Stimulated activated memory B cell treated with anti-CD40 and anti-IgM and Interleukin-4, amounts not matched to agents 10 μg/mL and 1 μg/mL and 100 μg/mL, for 72 hours (primary cell): ENCODE data around the gene ALG10.
"Not testable (repeated sequence)": the region's sequence is repeated elsewhere in the genome, so short reads cannot be mapped to it uniquely, and the experiment has no call there.

Experiments used
- ATAC-seq: fragments of 150-1000 bp; cut with Tn5 transposase; 2 replicates; pipeline ENCODE4 v1.10.0; 2021
- H3K27ac Mint-ChIP-seq: one replicate; pipeline ENCODE4 v1.8.0; 2022; ENCODE audit warnings: mild to moderate bottlenecking, mixed read lengths
- H3K27me3 Mint-ChIP-seq: one replicate; pipeline ENCODE4 v1.8.0; 2022; ENCODE audit warnings: mixed read lengths
- H3K36me3 Mint-ChIP-seq: one replicate; pipeline ENCODE4 v1.8.0; 2022; ENCODE audit warnings: mixed read lengths
- H3K4me1 Mint-ChIP-seq: one replicate; pipeline ENCODE4 v1.8.0; 2022; ENCODE audit warnings: mixed read lengths
- H3K4me3 Mint-ChIP-seq: one replicate; pipeline ENCODE4 v1.8.0; 2022; ENCODE audit warnings: mild to moderate bottlenecking, moderate library complexity, mixed read lengths
- H3K9me3 Mint-ChIP-seq: one replicate; pipeline ENCODE4 v1.8.0; 2022; ENCODE audit warnings: mixed read lengths

ALG10 gene, protein sequence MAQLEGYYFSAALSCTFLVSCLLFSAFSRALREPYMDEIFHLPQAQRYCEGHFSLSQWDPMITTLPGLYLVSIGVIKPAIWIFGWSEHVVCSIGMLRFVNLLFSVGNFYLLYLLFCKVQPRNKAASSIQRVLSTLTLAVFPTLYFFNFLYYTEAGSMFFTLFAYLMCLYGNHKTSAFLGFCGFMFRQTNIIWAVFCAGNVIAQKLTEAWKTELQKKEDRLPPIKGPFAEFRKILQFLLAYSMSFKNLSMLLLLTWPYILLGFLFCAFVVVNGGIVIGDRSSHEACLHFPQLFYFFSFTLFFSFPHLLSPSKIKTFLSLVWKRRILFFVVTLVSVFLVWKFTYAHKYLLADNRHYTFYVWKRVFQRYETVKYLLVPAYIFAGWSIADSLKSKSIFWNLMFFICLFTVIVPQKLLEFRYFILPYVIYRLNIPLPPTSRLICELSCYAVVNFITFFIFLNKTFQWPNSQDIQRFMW

GRCh38 chr12:34022079-34022830, at the start of gene ALG10:
Gene ALG10 (plus strand): TSS chr12:34022496. CDS start chr12:34022600, 104 bp downstream.
- H3K27ac Mint-ChIP-seq = peak within 1 kb of the TSS; percentile 80
- H3K36me3 Mint-ChIP-seq = peaks cover 12% of the 10 kb centered on the region
- ATAC-seq = peak; percentile 99
- peak within 1 kb of the TSS; percentile 87 for H3K4me3 Mint-ChIP-seq
- H3K27me3 Mint-ChIP-seq = no peaks in the 10 kb centered on the region
- H3K4me1 Mint-ChIP-seq = peaks cover 6% of the 10 kb centered on the region
- no peaks in the 10 kb centered on the region for H3K9me3 Mint-ChIP-seq

- not testable (repeated sequence) for H3K4me1 Mint-ChIP-seq, H3K9me3 Mint-ChIP-seq, H3K27ac Mint-ChIP-seq, H3K4me3 Mint-ChIP-seq, H3K27me3 Mint-ChIP-seq, ATAC-seq, H3K36me3 Mint-ChIP-seq
Observed at GRCh38 chr12:33972884-33973283, 49.4 kb upstream of the ALG10 start.

- Mint-ChIP-seq H3K9me3 (peaks cover 2% of the 10 kb centered on the region), H3K4me3 (no peak overlapping the region), H3K27ac (no peak overlapping the region), H3K36me3 (no peaks in the 10 kb centered on the region), H3K27me3 (no peaks in the 10 kb centered on the region), H3K4me1 (no peaks in the 10 kb centered on the region)
- no peak for ATAC-seq
Observed at GRCh38 chr12:33977887-33978286, 44.4 kb upstream of the ALG10 start.

GRCh38 chr12:33988197-33988805, 34.0 kb upstream of the ALG10 start:
- Mint-ChIP-seq H3K9me3 (peaks cover 6% of the 10 kb centered on the region), H3K36me3 (no peaks in the 10 kb centered on the region), H3K4me3 (no peak overlapping the region), H3K4me1 (no peaks in the 10 kb centered on the region), H3K27ac (no peak overlapping the region), H3K27me3 (peaks cover 14% of the 10 kb centered on the region)
- no peak for ATAC-seq

- H3K27ac Mint-ChIP-seq = no peak overlapping the region
- no peak overlapping the region for H3K4me3 Mint-ChIP-seq
- H3K36me3 Mint-ChIP-seq = no peaks in the 10 kb centered on the region
- H3K9me3 Mint-ChIP-seq = peaks cover 6% of the 10 kb centered on the region
- ATAC-seq = no peak
- H3K27me3 Mint-ChIP-seq = peaks cover 14% of the 10 kb centered on the region
- no peaks in the 10 kb centered on the region for H3K4me1 Mint-ChIP-seq
Observed at GRCh38 chr12:33988913-33989312, 33.4 kb upstream of the ALG10 start.

DNA sequence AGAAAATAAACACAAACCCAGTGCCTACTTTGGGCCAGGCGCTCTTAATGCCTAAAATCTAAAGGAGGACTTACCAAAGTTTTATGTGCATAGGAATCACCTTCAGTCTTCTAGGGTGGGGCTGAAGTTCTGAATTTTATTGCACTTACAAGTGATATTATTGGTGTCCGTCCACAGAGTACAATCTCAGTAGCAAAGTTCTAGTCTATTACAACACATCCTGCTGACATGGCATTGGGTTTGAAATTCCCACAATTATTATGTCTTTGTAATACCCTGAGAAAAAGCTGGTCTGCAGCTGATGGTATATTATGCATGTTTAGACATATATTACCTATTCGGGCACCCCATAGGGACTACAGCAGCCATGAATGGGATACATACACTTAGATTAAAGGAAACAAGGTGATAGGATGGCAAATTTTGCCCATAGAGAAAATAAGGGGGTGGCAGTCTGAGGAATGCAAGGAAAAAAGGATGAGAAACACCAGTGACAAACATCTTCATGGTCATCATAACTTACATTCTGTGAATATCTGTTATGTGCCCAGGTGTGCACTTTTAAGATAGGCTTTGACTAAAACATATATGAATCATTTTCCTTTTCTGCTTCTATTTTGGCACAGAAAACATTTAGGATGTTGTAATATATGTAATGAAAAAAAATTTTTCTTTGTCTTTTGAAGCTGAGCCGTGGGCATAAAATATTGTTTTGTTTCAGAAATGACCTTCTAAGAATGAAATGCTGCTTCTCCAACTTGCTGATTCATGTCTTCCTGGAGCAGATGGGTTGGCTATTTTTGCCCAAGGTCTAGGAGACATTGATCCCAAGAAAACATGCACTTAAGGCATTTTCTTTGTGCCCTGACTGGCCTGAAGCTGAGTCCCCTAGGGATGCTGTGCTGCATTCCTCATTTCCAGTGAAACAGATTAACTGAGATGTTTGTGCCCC, 27.2 kb upstream of the ALG10 start:
- Mint-ChIP-seq H3K27me3 (peaks cover 14% of the 10 kb centered on the region), H3K4me1 (no peaks in the 10 kb centered on the region), H3K9me3 (no peaks in the 10 kb centered on the region), H3K27ac (no peak overlapping the region), H3K4me3 (no peak overlapping the region), H3K36me3 (no peaks in the 10 kb centered on the region)
- no peak for ATAC-seq

GRCh38 chr12:34008835-34009234, 13.5 kb upstream of the ALG10 start:
- not testable (repeated sequence) for H3K9me3 Mint-ChIP-seq, H3K4me1 Mint-ChIP-seq, H3K4me3 Mint-ChIP-seq

DNA sequence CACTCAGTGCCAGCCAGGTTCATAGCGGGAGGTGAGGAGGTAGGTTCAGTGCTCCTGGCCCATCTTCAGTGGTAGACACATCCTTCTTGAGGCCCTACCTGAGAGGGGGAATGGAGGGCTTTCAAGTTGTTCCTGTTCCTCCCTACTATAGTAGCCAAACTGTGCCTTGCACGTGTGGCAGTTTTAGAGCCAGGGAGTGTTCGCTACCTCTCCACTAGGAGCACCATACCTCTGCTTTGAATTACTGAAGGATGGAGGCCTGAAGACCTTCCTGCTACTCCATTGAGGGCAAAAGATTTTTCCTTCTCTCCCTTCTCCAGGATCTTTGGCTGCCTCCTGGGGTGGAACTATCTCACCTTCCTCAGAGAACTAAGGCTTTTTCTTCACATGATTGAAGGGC, 5.9 kb upstream of the ALG10 start:
- Mint-ChIP-seq H3K4me3 (no peak overlapping the region), H3K27ac (no peak overlapping the region), H3K27me3 (no peaks in the 10 kb centered on the region), H3K9me3 (no peaks in the 10 kb centered on the region), H3K36me3 (no peaks in the 10 kb centered on the region), H3K4me1 (no peaks in the 10 kb centered on the region)
- no peak for ATAC-seq

More at GRCh38 chr12:34008835-34009234, 13.5 kb upstream of the ALG10 start:
- not testable (repeated sequence) for ATAC-seq, H3K36me3 Mint-ChIP-seq, H3K27ac Mint-ChIP-seq
- peaks cover 23% of the 10 kb centered on the region for H3K27me3 Mint-ChIP-seq

DNA sequence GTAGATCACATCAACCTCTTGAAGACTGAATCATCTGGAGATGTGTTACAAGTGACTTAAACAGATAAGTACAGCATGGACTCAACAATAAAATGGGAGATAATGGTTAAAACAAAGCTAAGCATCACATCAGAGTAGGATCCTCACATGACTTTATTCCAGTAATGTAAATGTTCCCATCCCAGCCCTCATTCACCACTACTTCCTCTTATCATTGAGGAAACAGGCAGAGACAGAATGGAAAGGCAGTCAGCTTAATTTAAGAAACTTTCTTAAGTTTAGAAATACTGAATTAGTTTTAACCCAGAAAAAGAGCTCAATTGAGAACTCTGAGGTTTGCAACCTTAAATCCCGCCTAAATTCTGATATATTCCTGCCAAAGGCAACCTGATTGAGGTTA, 1.2 kb upstream of the ALG10 start:
- Mint-ChIP-seq H3K36me3 (peaks cover 7% of the 10 kb centered on the region), H3K4me1 (peaks cover 6% of the 10 kb centered on the region), H3K4me3 (no peak overlapping the region), H3K27me3 (no peaks in the 10 kb centered on the region), H3K9me3 (no peaks in the 10 kb centered on the region), H3K27ac (peak overlapping the region; percentile 80)
- ATAC-seq = no peak

DNA sequence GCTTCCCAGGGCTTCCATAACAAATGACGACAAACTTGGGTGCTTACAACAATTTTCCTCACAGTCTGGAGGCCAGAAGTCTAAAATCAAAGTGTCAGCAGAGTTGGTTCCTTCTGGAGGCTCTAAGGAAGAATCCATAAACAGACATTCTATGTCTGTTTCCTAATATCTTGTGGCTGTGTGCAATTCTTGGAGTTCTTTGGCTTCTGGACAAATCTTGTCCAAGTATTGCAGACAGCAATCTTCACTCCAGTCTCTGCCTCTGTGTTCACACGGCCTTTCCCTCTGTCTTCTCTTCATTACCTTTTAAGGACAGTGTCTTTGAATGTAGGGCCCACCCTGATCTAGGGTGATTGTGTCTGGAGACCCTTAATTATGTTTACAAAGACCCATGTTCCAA, 5.4 kb downstream of the ALG10 start:
- H3K4me3 Mint-ChIP-seq, H3K27ac Mint-ChIP-seq, ATAC-seq, H3K4me1 Mint-ChIP-seq, H3K9me3 Mint-ChIP-seq, H3K27me3 Mint-ChIP-seq: not testable (repeated sequence)
- H3K36me3 Mint-ChIP-seq = peaks cover 12% of the 10 kb centered on the region

- Mint-ChIP-seq H3K27ac (no peak overlapping the region), H3K4me1 (no peaks in the 10 kb centered on the region), H3K27me3 (no peaks in the 10 kb centered on the region), H3K9me3 (no peaks in the 10 kb centered on the region), H3K4me3 (no peak overlapping the region), H3K36me3 (peaks cover 6% of the 10 kb centered on the region)
- ATAC-seq = no peak
Observed at GRCh38 chr12:34030591-34030990, 8.3 kb downstream of the ALG10 start.

DNA sequence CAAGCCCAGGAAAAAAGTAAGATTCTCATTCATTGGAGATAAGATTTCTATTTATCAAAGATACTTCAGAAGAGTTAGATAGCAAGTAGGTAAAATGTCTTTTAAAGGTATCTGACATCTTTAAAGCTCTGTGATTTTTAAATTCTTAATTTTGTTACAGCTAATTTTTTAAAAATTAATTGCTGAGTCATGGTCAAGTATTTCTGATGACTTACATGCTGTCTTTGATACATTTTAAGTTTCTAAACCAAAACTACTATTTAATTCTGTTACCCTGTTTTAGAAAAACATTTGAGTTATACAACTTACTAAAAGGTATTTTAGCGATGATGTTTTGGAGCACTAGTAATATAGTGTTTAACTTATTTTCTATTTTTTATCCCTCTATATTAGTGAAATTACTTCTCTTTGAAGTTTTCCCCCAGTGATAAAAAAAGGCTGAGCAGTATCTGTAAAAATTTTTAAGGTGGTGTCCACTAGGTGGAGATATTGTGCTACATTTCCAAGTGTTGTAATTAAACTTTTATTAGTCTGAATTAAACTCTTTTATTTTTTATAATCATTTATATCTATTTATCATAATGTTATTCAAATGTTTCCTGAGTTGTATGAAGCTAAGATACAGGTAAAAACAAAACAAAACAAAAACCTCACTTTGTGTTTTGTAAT, 11.5 kb downstream of the ALG10 start:
- Mint-ChIP-seq H3K9me3 (no peaks in the 10 kb centered on the region), H3K27ac (no peak overlapping the region), H3K27me3 (no peaks in the 10 kb centered on the region), H3K4me3 (no peak overlapping the region), H3K4me1 (no peaks in the 10 kb centered on the region), H3K36me3 (peaks cover 10% of the 10 kb centered on the region)
- ATAC-seq = no peak

DNA sequence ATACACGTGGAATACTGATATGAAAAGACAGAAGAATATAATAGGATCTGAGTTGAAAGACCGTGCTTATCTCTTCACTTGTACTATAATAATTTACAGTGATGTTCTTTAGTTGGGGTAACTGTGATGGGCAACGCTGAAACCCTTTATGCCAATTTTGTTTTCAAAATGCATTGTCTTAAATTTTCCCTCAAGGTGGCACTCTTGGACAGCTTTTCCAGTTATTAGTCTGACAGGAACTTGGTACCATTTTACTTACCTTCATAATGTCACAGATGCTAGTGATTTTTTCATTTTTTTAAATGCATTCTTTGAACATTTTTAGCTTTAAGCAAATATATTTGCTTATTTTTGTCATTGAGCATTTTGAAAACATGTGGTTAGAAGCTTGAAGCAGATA, 16.1 kb downstream of the ALG10 start:
- not testable (repeated sequence) for ATAC-seq, H3K4me3 Mint-ChIP-seq, H3K9me3 Mint-ChIP-seq, H3K27me3 Mint-ChIP-seq, H3K27ac Mint-ChIP-seq, H3K4me1 Mint-ChIP-seq
- H3K36me3 Mint-ChIP-seq = peaks cover 10% of the 10 kb centered on the region

GRCh38 chr12:34046570-34046969, 24.3 kb downstream of the ALG10 start:
- Mint-ChIP-seq H3K36me3 (no peaks in the 10 kb centered on the region), H3K4me3 (no peak overlapping the region), H3K27ac (no peak overlapping the region), H3K27me3 (no peaks in the 10 kb centered on the region), H3K9me3 (peaks cover 12% of the 10 kb centered on the region), H3K4me1 (no peaks in the 10 kb centered on the region)
- ATAC-seq = no peak
